HepG2 (cell line): ENCODE data around the gene TNRC18. TPM values are rescaled to one million over a fixed set of nuclear protein-coding genes. Genes with fewer than 3 reads are reported as not detected.
A peak's percentile ranks its signal among the peaks of the same experiment; 100 is the strongest.
"Not testable (repeated sequence)": the region's sequence is repeated elsewhere in the genome, so short reads cannot be mapped to it uniquely, and the experiment has no call there.

Experiments
- ATAC-seq: fragments of 200-7000 bp; cut with Tn5 transposase; 3 replicates; pipeline ENCODE4 v1.9.1; 2020; ENCODE audit warnings: mild to moderate bottlenecking, moderate library complexity
- BruUV-seq: library from RNA; stranded (reverse); fragments of 400-500 nt; replicated peaks from 2 replicates; lab custom pipeline; 2021; lab: Mats Ljungman, UMichigan
- CTCF ChIA-PET: fragments of 300-600 bp; formaldehyde crosslinking; extraction: SDS; loops from one replicate; lab custom pipeline; 2021; ENCODE audit warnings: low total read pairs, inconsistent platforms, low intra/inter-chr PET ratio; lab: Yijun Ruan, JAX
- POLR2A ChIA-PET: fragments of 350-600 bp; sonication (Branson Sonifier 250); formaldehyde crosslinking; loops from one replicate; lab custom pipeline; 2020; ENCODE audit warnings: antibody characterized with exemption, inconsistent platforms; lab: Yijun Ruan, JAX
- DNase-seq: peaks from one replicate; pipeline ENCODE4 v3.0.0-alpha.2; 2015; ENCODE audit warnings: low spot score
- FAIRE-seq: peaks from 3 replicates; lab custom pipeline; 2011; peaks lifted over from hg19 to GRCh38; lab: Jason Lieb, UNC
- H2AFZ ChIP-seq: one replicate; pipeline ENCODE4 v1.6.1; 2011; ENCODE audit warnings: low read length, inconsistent platforms
- H3K27ac ChIP-seq: fragments of 300-600 bp; 3 replicates; pipeline ENCODE4 v1.8.0; 2011; ENCODE audit warnings: mixed run types, mild to moderate bottlenecking, mixed read lengths, low read length, inconsistent platforms; ENCODE audit not compliant: insufficient read depth; ENCODE audit errors: extremely low read length
- H3K27me3 ChIP-seq, 2 experiments: fragments of 200-600 bp in 1 of 2; 2 replicates in 1 of 2; 3 replicates in 1 of 2; pipeline versions ENCODE4 v1.6.0 to v1.8.0; 2011; ENCODE audit warnings: low read length in 2 of 2, mild to moderate bottlenecking in 2 of 2, moderate library complexity in 2 of 2, inconsistent platforms in 1 of 2; ENCODE audit not compliant: insufficient read depth in 2 of 2, control insufficient read depth in 1 of 2
- H3K36me3 ChIP-seq, 2 experiments: fragments of 200-600 bp in 1 of 2; replicated peaks in 1 of 2; 2 replicates in 1 of 2; 3 replicates in 1 of 2; pipeline versions ENCODE4 v1.5.1 to v1.8.0; 2011; ENCODE audit warnings: low read length in 2 of 2, inconsistent platforms in 1 of 2; ENCODE audit not compliant: insufficient read depth in 2 of 2, control insufficient read depth in 1 of 2
- H3K4me1 ChIP-seq: 2 replicates; pipeline ENCODE4 v1.5.1; 2012; ENCODE audit warnings: low read length, inconsistent platforms; ENCODE audit not compliant: insufficient read depth
- H3K4me2 ChIP-seq: 2 replicates; pipeline ENCODE4 v1.6.0; 2011; ENCODE audit warnings: low read depth, low read length, inconsistent platforms
- H3K4me3 ChIP-seq, 3 experiments: fragments of 200-600 bp in 1 of 3; sonication (generic), shearing (Covaris generic) in 1 of 3; replicated peaks in 1 of 3; 2 replicates each; pipeline ENCODE4 v1.5.1; 2011 to 2016; ENCODE audit warnings: low read length in 3 of 3, inconsistent platforms in 2 of 3, low read depth in 2 of 3, mild to moderate bottlenecking in 2 of 3, control low read depth in 1 of 3, mixed read lengths in 1 of 3; ENCODE audit not compliant: insufficient read depth in 1 of 3
- H3K79me2 ChIP-seq: one replicate; pipeline ENCODE4 v1.6.1; 2011; ENCODE audit warnings: low read length, inconsistent platforms; ENCODE audit not compliant: insufficient read depth
- H3K9ac ChIP-seq: 2 replicates; pipeline ENCODE4 v1.6.0; 2011; ENCODE audit warnings: mild to moderate bottlenecking, low read depth, low read length, inconsistent platforms; ENCODE audit not compliant: insufficient read depth
- H3K9me3 ChIP-seq: 2 replicates; pipeline ENCODE4 v1.5.1; 2012; ENCODE audit warnings: mild to moderate bottlenecking, low read length
- H4K20me1 ChIP-seq: 2 replicates; pipeline ENCODE4 v1.6.0; 2011; ENCODE audit warnings: inconsistent platforms, mild to moderate bottlenecking, low read length, moderate library complexity; ENCODE audit not compliant: insufficient read depth
- ARID5B ChIP-seq: IDR thresholded peaks from 2 replicates; pipeline ENCODE4 v1.4.0; 2020; ENCODE audit warnings: mild to moderate bottlenecking, missing genetic modification reagents
- FOXA3 ChIP-seq: IDR thresholded peaks from 2 replicates; pipeline ENCODE4 v1.6.1; 2016; ENCODE audit warnings: missing genetic modification reagents, missing compliant biosample characterization
- FOXK1 ChIP-seq: sonication (generic); formaldehyde crosslinking; IDR thresholded peaks from 2 replicates; pipeline ENCODE4 v1.4.0; 2020; ENCODE audit warnings: low read depth, missing genetic modification reagents, borderline replicate concordance
- HDAC2 ChIP-seq: sonication (generic); formaldehyde crosslinking; IDR thresholded peaks from 2 replicates; pipeline ENCODE4 v1.4.0; 2020; ENCODE audit warnings: missing genetic modification reagents
- HNRNPL ChIP-seq: fragments of 200-400 bp; formaldehyde crosslinking; IDR thresholded peaks from 2 replicates; pipeline ENCODE4 v1.6.1; 2017; ENCODE audit warnings: mild to moderate bottlenecking, low read depth, low read length
- MED1 ChIP-seq: sonication (generic); formaldehyde crosslinking; IDR thresholded peaks from 2 replicates; pipeline ENCODE4 v1.4.0; 2020; ENCODE audit warnings: missing genetic modification reagents
- SALL1 ChIP-seq: sonication (generic); formaldehyde crosslinking; IDR thresholded peaks from 2 replicates; pipeline ENCODE4 v1.8.0; 2022; ENCODE audit warnings: mild to moderate bottlenecking, missing genetic modification reagents
- SOX5 ChIP-seq: IDR thresholded peaks from 2 replicates; pipeline ENCODE4 v1.6.1; 2016; ENCODE audit warnings: borderline replicate concordance
- TBX2 ChIP-seq: sonication (generic); formaldehyde crosslinking; IDR thresholded peaks from 2 replicates; pipeline ENCODE4 v1.5.0; 2020; ENCODE audit warnings: missing genetic modification reagents, mild to moderate bottlenecking, borderline replicate concordance
- TBX3 ChIP-seq: fragments of 450-650 bp; IDR thresholded peaks from 2 replicates; pipeline ENCODE4 v1.6.1; 2017; ENCODE audit warnings: antibody characterized with exemption, mild to moderate bottlenecking, inconsistent platforms, borderline replicate concordance
- TCF7 ChIP-seq: sonication (generic); IDR thresholded peaks from 2 replicates; pipeline ENCODE4 v1.6.1; 2016; ENCODE audit warnings: antibody characterized with exemption, low read depth
- ZBTB43 ChIP-seq: sonication (generic); formaldehyde crosslinking; conservative IDR thresholded peaks from 2 replicates; pipeline ENCODE4 v1.4.0; 2020; ENCODE audit warnings: missing genetic modification reagents
- ZNF770 ChIP-seq: sonication (generic); formaldehyde crosslinking; IDR thresholded peaks from 2 replicates; pipeline ENCODE4 v1.5.0; 2020; ENCODE audit warnings: mild to moderate bottlenecking, missing genetic modification reagents
- WGBS: methylation state at CpG from one replicate; pipeline ENCODE4 v1.1.6; 2017; ENCODE audit warnings: low lambda C conversion rate; 5-methylcytosine and 5-hydroxymethylcytosine counted together
- in situ Hi-C: cut with HindIII; loops from 2 replicates; pipeline ENCODE4 v1.10.0; 2017; ENCODE audit warnings: low pct_unique_long_range_greater_than_20kb; ENCODE audit not compliant: extremely low pct_ligation_motif_present
- intact Hi-C: fragments of 100-400 bp; cut with micrococcal nuclease; formaldehyde crosslinking; loops from one replicate; pipeline ENCODE4 v1.10.0; 2022; ENCODE audit not compliant: unreplicated experiment
- polyA plus RNA-seq, 8 experiments: library from polyadenylated mRNA; depleted of rRNA in 3 of 8; stranded (reverse) in 7 of 8; unstranded in 1 of 8; fragments of >200 nt; fragmentation: Illumina TruSeq in 4 of 8; extraction: Trizol in 4 of 8; gene quantifications; 2 replicates each; pipeline versions ENCODE4 v1.2.1 to v1.2.3, GENCODE V29; 2011 to 2016; ENCODE audit warnings: low read depth in 4 of 8, missing spikeins in 1 of 8, mixed read lengths in 1 of 8; ENCODE audit not compliant: insufficient read depth in 1 of 8
- total RNA-seq, 5 experiments: library from RNA; depleted of rRNA; stranded (reverse); fragments of >200 nt; fragmentation: Illumina TruSeq; extraction: Trizol; gene quantifications; 2 replicates each; pipeline ENCODE4 v1.2.3, GENCODE V29; 2016; ENCODE audit warnings: low read depth in 1 of 5
- TF ChIP-seq, protein P1 (sequence below): sonication (generic); formaldehyde crosslinking; IDR thresholded peaks from 2 replicates; pipeline ENCODE4 v1.9.0; 2022; ENCODE audit warnings: low read depth, missing genetic modification reagents

TNRC18 gene
- total and polyA plus RNA-seq, 2 of the 13 experiments (the other 11 are each of a cell fraction or from before 2014, with no cell fraction given): 11.7 to 17.4 TPM

DNA sequence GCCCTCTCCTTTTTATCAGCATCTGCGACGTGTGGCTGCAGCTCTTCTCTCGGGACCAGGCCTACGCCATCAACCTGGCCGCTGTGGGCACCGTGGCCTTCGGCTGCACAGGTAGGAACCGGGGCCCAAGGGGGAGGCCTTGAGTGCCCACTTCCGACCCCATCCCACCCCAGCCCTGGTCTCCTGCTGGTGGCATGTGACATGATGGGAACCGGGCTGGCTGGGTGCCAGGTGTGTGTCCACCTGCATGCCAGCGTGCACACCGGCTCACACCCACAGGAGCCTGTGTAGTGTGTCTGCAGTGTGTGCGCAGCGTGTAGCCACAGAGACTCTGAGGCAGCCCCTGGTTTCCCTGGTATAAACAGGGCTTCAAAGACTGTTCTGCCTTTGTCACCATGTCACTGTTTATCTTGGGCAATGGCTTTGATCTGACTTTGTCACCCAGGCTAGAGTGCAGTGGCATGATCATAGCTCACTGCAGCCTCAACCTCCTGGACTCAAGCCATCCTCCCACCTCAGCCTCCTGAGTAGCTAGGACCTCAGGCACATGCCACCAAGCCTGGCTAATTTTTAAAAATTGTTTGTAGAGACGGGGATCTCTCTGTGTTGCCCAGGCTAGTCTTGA, 131.8 kb downstream of the TNRC18 start:
- in situ Hi-C loops, CTCF ChIA-PET, H3K4me2 ChIP-seq, H3K9ac ChIP-seq, H3K27me3 ChIP-seq, intact Hi-C loops, H3K4me3 ChIP-seq, BruUV-seq, H3K79me2 ChIP-seq, H3K9me3 ChIP-seq, H4K20me1 ChIP-seq, H2AFZ ChIP-seq, POLR2A ChIA-PET, FAIRE-seq: not testable (repeated sequence)
- Histone ChIP-seq H3K4me1 (peaks cover 23% of the 10 kb centered on the region), H3K27ac (peak overlapping the region; percentile 18), H3K36me3 (peaks cover 6 to 15% of the 10 kb centered on the region in 2 experiments; a peak in 4 of 5 replicates)
- ATAC-seq (peak; percentile 72), DNase-seq (peak; percentile 59)
- WGBS: 41% methylated on average over 4 of the region's 15 CpGs
- TF ChIP-seq HDAC2 (peak; percentile 52; the same call in 1 of the 2 replicates), TCF7 (peak; percentile 76; the same call in 1 of the 2 replicates), SALL1 (CRISPR knock-in tag) (peak; percentile 33; the same call in 1 of the 2 replicates), TBX2 (CRISPR knock-in tag) (peak; percentile 63; the same call in 1 of the 2 replicates), ARID5B (0 out of 2 replicates have a peak, but pooled peaks have one; percentile 29), TBX3 (peak; percentile 50; the same call in 1 of the 2 replicates), HNRNPL (0 out of 2 replicates have a peak, but pooled peaks have one; percentile 36), ZNF770 (peak; percentile 99), FOXK1 (CRISPR knock-in tag) (peak; percentile 41; the same call in 1 of the 2 replicates), ZBTB43 (CRISPR knock-in tag) (peak; percentile 98), MED1 (CRISPR knock-in tag) (0 out of 2 replicates have a peak, but pooled peaks have one; percentile 13), SOX5 (CRISPR knock-in tag) (peak; percentile 66; the same call in 1 of the 2 replicates), FOXA3 (peak; percentile 40)
- TF ChIP-seq, protein P1, sequence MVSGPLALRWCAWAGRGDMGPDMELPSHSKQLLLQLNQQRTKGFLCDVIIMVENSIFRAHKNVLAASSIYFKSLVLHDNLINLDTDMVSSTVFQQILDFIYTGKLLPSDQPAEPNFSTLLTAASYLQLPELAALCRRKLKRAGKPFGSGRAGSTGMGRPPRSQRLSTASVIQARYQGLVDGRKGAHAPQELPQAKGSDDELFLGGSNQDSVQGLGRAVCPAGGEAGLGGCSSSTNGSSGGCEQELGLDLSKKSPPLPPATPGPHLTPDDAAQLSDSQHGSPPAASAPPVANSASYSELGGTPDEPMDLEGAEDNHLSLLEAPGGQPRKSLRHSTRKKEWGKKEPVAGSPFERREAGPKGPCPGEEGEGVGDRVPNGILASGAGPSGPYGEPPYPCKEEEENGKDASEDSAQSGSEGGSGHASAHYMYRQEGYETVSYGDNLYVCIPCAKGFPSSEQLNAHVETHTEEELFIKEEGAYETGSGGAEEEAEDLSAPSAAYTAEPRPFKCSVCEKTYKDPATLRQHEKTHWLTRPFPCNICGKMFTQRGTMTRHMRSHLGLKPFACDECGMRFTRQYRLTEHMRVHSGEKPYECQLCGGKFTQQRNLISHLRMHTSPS (CRISPR knock-in tag): peak; percentile 68; the same call in 1 of the 2 replicates
